Activated T-helper 2 cell treated with anti-CD3 and anti-CD28 coated beads, Interferon-gamma antibody, Interleukin-2, Interleukin-4, amounts not matched to agents 10 μg/mL and 5 μg/mL and 100 μg/mL, durations not matched to agents 14 hours and 24 hours and 36 hours (primary cell): ENCODE data around the gene LRRTM4. TPM values are rescaled to one million over a fixed set of nuclear protein-coding genes. Genes with fewer than 3 reads are reported as not detected.
"Not testable (repeated sequence)": the region's sequence is repeated elsewhere in the genome, so short reads cannot be mapped to it uniquely, and the experiment has no call there.

Experiments used
- DNase-seq: peaks from one replicate; pipeline ENCODE4 v3.0.0; 2021; ENCODE audit warnings: low spot score
- H3K27ac Mint-ChIP-seq: one replicate; pipeline ENCODE4 v1.8.0; 2021; ENCODE audit warnings: mixed read lengths
- H3K27me3 Mint-ChIP-seq: one replicate; pipeline ENCODE4 v1.8.0; 2021; ENCODE audit warnings: low read depth, mixed read lengths
- H3K36me3 Mint-ChIP-seq: one replicate; pipeline ENCODE4 v1.8.0; 2021; ENCODE audit warnings: low read depth, mixed read lengths
- H3K4me1 Mint-ChIP-seq: one replicate; pipeline ENCODE4 v1.8.0; 2021; ENCODE audit warnings: low read depth, mixed read lengths
- H3K4me3 Mint-ChIP-seq: one replicate; pipeline ENCODE4 v1.8.0; 2021; ENCODE audit warnings: low read depth, mild to moderate bottlenecking, moderate library complexity, mixed read lengths
- H3K9me3 Mint-ChIP-seq: one replicate; pipeline ENCODE4 v1.8.0; 2021; ENCODE audit warnings: mixed read lengths
- intact Hi-C: fragments of 100-400 bp; cut with micrococcal nuclease; formaldehyde crosslinking; loops from one replicate; pipeline ENCODE4 v1.15.1; 2023
- total RNA-seq: library from RNA; stranded (reverse); gene quantifications from 2 replicates; pipeline ENCODE4 v1.2.3, GENCODE V29; 2022

LRRTM4 gene
- total RNA-seq, 1 donor from 2014 or later, result not detected

GRCh38 chr2:77175266-77175780, 346.9 kb downstream of the LRRTM4 start:
- H3K9me3 Mint-ChIP-seq, result peaks cover 35% of the 10 kb centered on the region
- H3K36me3 Mint-ChIP-seq, H3K27me3 Mint-ChIP-seq, H3K4me3 Mint-ChIP-seq, H3K4me1 Mint-ChIP-seq, intact Hi-C loops, H3K27ac Mint-ChIP-seq, DNase-seq: not testable (repeated sequence)

- Mint-ChIP-seq H3K9me3 (peaks cover 56% of the 10 kb centered on the region), H3K4me3 (no peak overlapping the region), H3K27me3 (no peaks in the 10 kb centered on the region), H3K4me1 (no peaks in the 10 kb centered on the region), H3K36me3 (no peaks in the 10 kb centered on the region), H3K27ac (no peak overlapping the region)
- no peak for DNase-seq
- intact Hi-C loops, result no loop called here
These were observed 352.8 kb downstream of the LRRTM4 start for GRCh38 chr2:77169426-77169825.

- H3K4me1 Mint-ChIP-seq, H3K27me3 Mint-ChIP-seq, H3K27ac Mint-ChIP-seq, intact Hi-C loops, H3K4me3 Mint-ChIP-seq, H3K36me3 Mint-ChIP-seq, DNase-seq: not testable (repeated sequence)
- H3K9me3 Mint-ChIP-seq, result peaks cover 58% of the 10 kb centered on the region
These were observed 358.2 kb downstream of the LRRTM4 start for GRCh38 chr2:77164021-77164420.

- DNase-seq, result no peak
- no peaks in the 10 kb centered on the region for H3K36me3 Mint-ChIP-seq
- H3K9me3 Mint-ChIP-seq, result peaks cover 49% of the 10 kb centered on the region
- no peaks in the 10 kb centered on the region for H3K27me3 Mint-ChIP-seq
- H3K4me1 Mint-ChIP-seq, result no peaks in the 10 kb centered on the region
- H3K4me3 Mint-ChIP-seq, result no peak overlapping the region
- no peak overlapping the region for H3K27ac Mint-ChIP-seq
- intact Hi-C loops, result no loop called here
These were observed 361.2 kb downstream of the LRRTM4 start for GRCh38 chr2:77161009-77161408.

- no peak for DNase-seq
- Mint-ChIP-seq H3K36me3 (no peaks in the 10 kb centered on the region), H3K9me3 (peaks cover 34% of the 10 kb centered on the region), H3K27me3 (no peaks in the 10 kb centered on the region), H3K27ac (no peak overlapping the region), H3K4me1 (no peaks in the 10 kb centered on the region), H3K4me3 (no peak overlapping the region)
- intact Hi-C loops, result no loop called here
These were observed 365.6 kb downstream of the LRRTM4 start for GRCh38 chr2:77156599-77156998.

GRCh38 chr2:77155511-77155910, 366.7 kb downstream of the LRRTM4 start:
- no peaks in the 10 kb centered on the region for H3K4me1 Mint-ChIP-seq

GRCh38 chr2:77149565-77149964, 372.6 kb downstream of the LRRTM4 start:
- H3K36me3 Mint-ChIP-seq, result no peaks in the 10 kb centered on the region
- H3K27ac Mint-ChIP-seq, result no peak overlapping the region
- DNase-seq, result no peak
- peaks cover 33% of the 10 kb centered on the region for H3K9me3 Mint-ChIP-seq
- no peaks in the 10 kb centered on the region for H3K27me3 Mint-ChIP-seq
- no peak overlapping the region for H3K4me3 Mint-ChIP-seq
- no peaks in the 10 kb centered on the region for H3K4me1 Mint-ChIP-seq
- intact Hi-C loops, result no loop called here

More at GRCh38 chr2:77155511-77155910, 366.7 kb downstream of the LRRTM4 start:
- no peaks in the 10 kb centered on the region for H3K36me3 Mint-ChIP-seq
- H3K27ac Mint-ChIP-seq, result no peak overlapping the region
- no peak for DNase-seq
- peaks cover 34% of the 10 kb centered on the region for H3K9me3 Mint-ChIP-seq
- intact Hi-C loops, result no loop called here
- H3K4me3 Mint-ChIP-seq, result no peak overlapping the region
- no peaks in the 10 kb centered on the region for H3K27me3 Mint-ChIP-seq

- DNase-seq, result no peak
- Mint-ChIP-seq H3K4me3 (no peak overlapping the region), H3K9me3 (peaks cover 34% of the 10 kb centered on the region), H3K4me1 (no peaks in the 10 kb centered on the region), H3K27ac (no peak overlapping the region), H3K36me3 (no peaks in the 10 kb centered on the region), H3K27me3 (no peaks in the 10 kb centered on the region)
- intact Hi-C loops, result no loop called here
These were observed 375.0 kb downstream of the LRRTM4 start for GRCh38 chr2:77147153-77147552.

GRCh38 chr2:77144772-77145171, 377.4 kb downstream of the LRRTM4 start:
- no peak for DNase-seq
- Mint-ChIP-seq H3K27me3 (no peaks in the 10 kb centered on the region), H3K27ac (no peak overlapping the region), H3K9me3 (peaks cover 17% of the 10 kb centered on the region), H3K4me1 (no peaks in the 10 kb centered on the region), H3K36me3 (no peaks in the 10 kb centered on the region), H3K4me3 (no peak overlapping the region)
- intact Hi-C loops, result no loop called here

GRCh38 chr2:77142141-77142540, 380.0 kb downstream of the LRRTM4 start:
- intact Hi-C loops, result no loop called here
- DNase-seq, result no peak
- Mint-ChIP-seq H3K27ac (no peak overlapping the region), H3K36me3 (no peaks in the 10 kb centered on the region), H3K4me3 (no peak overlapping the region), H3K4me1 (no peaks in the 10 kb centered on the region), H3K27me3 (no peaks in the 10 kb centered on the region), H3K9me3 (peaks cover 35% of the 10 kb centered on the region)

GRCh38 chr2:77128479-77128878, 393.7 kb downstream of the LRRTM4 start:
- DNase-seq, H3K27me3 Mint-ChIP-seq, intact Hi-C loops, H3K36me3 Mint-ChIP-seq, H3K4me1 Mint-ChIP-seq, H3K27ac Mint-ChIP-seq, H3K4me3 Mint-ChIP-seq: not testable (repeated sequence)
- H3K9me3 Mint-ChIP-seq, result peaks cover 35% of the 10 kb centered on the region

GRCh38 chr2:77127345-77127744, 394.8 kb downstream of the LRRTM4 start:
- Mint-ChIP-seq H3K4me3 (no peak overlapping the region), H3K27ac (no peak overlapping the region), H3K9me3 (peaks cover 39% of the 10 kb centered on the region), H3K4me1 (no peaks in the 10 kb centered on the region), H3K36me3 (no peaks in the 10 kb centered on the region), H3K27me3 (no peaks in the 10 kb centered on the region)
- intact Hi-C loops, result no loop called here
- DNase-seq, result no peak

- no peak for DNase-seq
- Mint-ChIP-seq H3K4me1 (no peaks in the 10 kb centered on the region), H3K27ac (no peak overlapping the region), H3K4me3 (no peak overlapping the region), H3K9me3 (peaks cover 39% of the 10 kb centered on the region), H3K27me3 (no peaks in the 10 kb centered on the region), H3K36me3 (no peaks in the 10 kb centered on the region)
- intact Hi-C loops, result no loop called here
These were observed 400.7 kb downstream of the LRRTM4 start for GRCh38 chr2:77121518-77121917.

GRCh38 chr2:77119333-77119732, 402.8 kb downstream of the LRRTM4 start:
- Mint-ChIP-seq H3K9me3 (peaks cover 43% of the 10 kb centered on the region), H3K4me1 (no peaks in the 10 kb centered on the region), H3K27ac (no peak overlapping the region), H3K27me3 (no peaks in the 10 kb centered on the region), H3K4me3 (no peak overlapping the region), H3K36me3 (no peaks in the 10 kb centered on the region)
- intact Hi-C loops, result no loop called here
- no peak for DNase-seq
